HG03354 (cell line): ENCODE results near the gene PNMA5.
"Not testable (repeated sequence)": the region's sequence is repeated elsewhere in the genome, so short reads cannot be mapped to it uniquely, and the experiment has no call there.

Experiments used
- ATAC-seq: cut with Tn5 transposase; IDR thresholded peaks from one replicate; pipeline ENCODE4 v1.9.1; 2021; ENCODE audit warnings: mild to moderate bottlenecking; ENCODE audit not compliant: unreplicated experiment, poor library complexity, severe bottlenecking

PNMA5 gene

GRCh38 chrX:152993933-152994332 lies at the start of gene PNMA5:
TSS of gene PNMA5 (minus strand) at chrX:152994116. CDS start at chrX:152991598, 2,518 bp downstream.
- no peak for ATAC-seq

- peak; percentile 80 for ATAC-seq
Measured at GRCh38 chrX:153032397-153033118, 38.6 kb upstream of the PNMA5 start.

GRCh38 chrX:153030801-153031200 lies 36.9 kb upstream of the PNMA5 start:
- ATAC-seq, result no peak

- no peak for ATAC-seq
Measured at GRCh38 chrX:153029875-153030274, 36.0 kb upstream of the PNMA5 start.

GRCh38 chrX:153029162-153029561 lies 35.2 kb upstream of the PNMA5 start:
- no peak for ATAC-seq

- ATAC-seq, result not testable (repeated sequence)
Measured at GRCh38 chrX:153028487-153028886, 34.6 kb upstream of the PNMA5 start.

GRCh38 chrX:153026501-153026900 lies 32.6 kb upstream of the PNMA5 start:
- ATAC-seq, result not testable (repeated sequence)

GRCh38 chrX:153019166-153019565 lies 25.2 kb upstream of the PNMA5 start:
- no peak for ATAC-seq

- not testable (repeated sequence) for ATAC-seq
Measured at GRCh38 chrX:153017174-153017573, 23.3 kb upstream of the PNMA5 start.

GRCh38 chrX:153004780-153005179 lies 10.9 kb upstream of the PNMA5 start:
- no peak for ATAC-seq

GRCh38 chrX:153003981-153004380 lies 10.1 kb upstream of the PNMA5 start:
- no peak for ATAC-seq

- ATAC-seq, result not testable (repeated sequence)
Measured at GRCh38 chrX:153002182-153002581, 8.3 kb upstream of the PNMA5 start.

GRCh38 chrX:152997337-152997736 lies 3.4 kb upstream of the PNMA5 start:
- ATAC-seq, result no peak

- ATAC-seq, result no peak
Measured at GRCh38 chrX:152992115-152992514, 1.8 kb downstream of the PNMA5 start.

GRCh38 chrX:152991123-152991522 lies 2.8 kb downstream of the PNMA5 start:
- no peak for ATAC-seq

GRCh38 chrX:152989292-152989658 lies 4.6 kb downstream of the PNMA5 start:
- ATAC-seq, result no peak

- no peak for ATAC-seq
Measured at GRCh38 chrX:152988536-152989291, 5.2 kb downstream of the PNMA5 start.

- no peak for ATAC-seq
Measured at GRCh38 chrX:152987801-152988200, 6.1 kb downstream of the PNMA5 start.

GRCh38 chrX:152987156-152987555 lies 6.8 kb downstream of the PNMA5 start:
- not testable (repeated sequence) for ATAC-seq

GRCh38 chrX:152985383-152985782 lies 8.5 kb downstream of the PNMA5 start:
- not testable (repeated sequence) for ATAC-seq

- ATAC-seq, result no peak
Measured at GRCh38 chrX:152968193-152968592, 25.7 kb downstream of the PNMA5 start.
